AG09309 (cell line): Measurements from ENCODE around the gene MAP4K2.
"Not testable (repeated sequence)": the region's sequence is repeated elsewhere in the genome, so short reads cannot be mapped to it uniquely, and the experiment has no call there.

Source experiments
- DNase-seq: peaks from one replicate; pipeline ENCODE4 v3.0.0-alpha.2; 2010; ENCODE audit warnings: low read depth
- H3K4me3 ChIP-seq: 2 replicates; pipeline ENCODE4 v1.5.1; 2011; ENCODE audit warnings: mild to moderate bottlenecking, low read depth, low read length, moderate library complexity; ENCODE audit not compliant: control insufficient read depth
- CTCF ChIP-seq: IDR thresholded peaks from 2 replicates; pipeline ENCODE4 v1.5.1; 2011; ENCODE audit warnings: mild to moderate bottlenecking, low read depth, low read length, inconsistent platforms; ENCODE audit not compliant: insufficient read depth, control insufficient read depth; ENCODE audit errors: missing control alignments

The MAP4K2 gene

GRCh38 chr11:64848214-64848825 is 45.3 kb upstream of the MAP4K2 start:
- no peak for TF ChIP-seq CTCF
- H3K4me3 ChIP-seq: no peak overlapping the region
- no peak for DNase-seq

GRCh38 chr11:64846998-64847666 is 44.1 kb upstream of the MAP4K2 start:
- peak; percentile 97 for TF ChIP-seq CTCF
- H3K4me3 ChIP-seq: no peak overlapping the region
- no peak for DNase-seq

- not testable (repeated sequence) for H3K4me3 ChIP-seq, DNase-seq
Observed at GRCh38 chr11:64845776-64846129, 42.7 kb upstream of the MAP4K2 start.

GRCh38 chr11:64845129-64845775 is 42.2 kb upstream of the MAP4K2 start:
- no peak for DNase-seq
- TF ChIP-seq CTCF: no peak
- H3K4me3 ChIP-seq: no peak overlapping the region

GRCh38 chr11:64844330-64845128 is 41.5 kb upstream of the MAP4K2 start, which contains the start of gene CDC42BPG:
TSS of gene CDC42BPG (minus strand) at chr11:64844653. CDS start at chr11:64844569, 84 bp downstream.
- DNase-seq: no peak
- H3K4me3 ChIP-seq: no peak within 1 kb of the TSS; the same call in 1 of the 2 replicates
- peak; percentile 55 for TF ChIP-seq CTCF

GRCh38 chr11:64843686-64844329 is 40.8 kb upstream of the MAP4K2 start:
- no peak for TF ChIP-seq CTCF
- no peak overlapping the region for H3K4me3 ChIP-seq
- DNase-seq: no peak
